A549 (cell line): Measurements from ENCODE around the gene TSN. TPM values are rescaled to one million over a fixed set of nuclear protein-coding genes. Genes with fewer than 3 reads are reported as not detected.

Source experiments
- ATAC-seq, 2 experiments: fragments of 200-7000 bp in 1 of 2; fragments of >200 bp in 1 of 2; cut with Nextera tagmentation in 1 of 2; cut with Tn5 transposase in 1 of 2; 3 replicates each; pipeline versions ENCODE4 v1.8.0 to v1.9.1; 2018 to 2020; ENCODE audit warnings: mild to moderate bottlenecking in 1 of 2, moderate library complexity in 1 of 2
- CTCF ChIA-PET: fragments of 300-600 bp; sonication (Branson Sonifier 250); formaldehyde crosslinking; extraction: SDS; loops from one replicate; lab custom pipeline; 2021; ENCODE audit warnings: antibody characterized with exemption, inconsistent platforms; lab: Yijun Ruan, JAX
- POLR2A ChIA-PET: fragments of 350-600 bp; formaldehyde crosslinking; extraction: SDS; loops from one replicate; lab custom pipeline; 2021; ENCODE audit warnings: antibody characterized with exemption, inconsistent platforms; lab: Yijun Ruan, JAX
- DNase-seq, 2 experiments: peaks; one replicate each; pipeline versions ENCODE4 v3.0.0 to v3.0.0-alpha.2; 2011 to 2016; ENCODE audit warnings: low read depth in 1 of 2, low spot score in 1 of 2
- FAIRE-seq: peaks from 2 replicates; lab custom pipeline; 2011; peaks lifted over from hg19 to GRCh38; lab: Jason Lieb, UNC
- H3K27ac ChIP-seq, 2 experiments: fragments of >200 bp; sonication (Bioruptor Twin); formaldehyde crosslinking; 3 replicates each; pipeline ENCODE4 v1.5.1; 2016 to 2017
- H3K4me1 ChIP-seq: fragments of >200 bp; sonication (Bioruptor Twin); formaldehyde crosslinking; 3 replicates; pipeline ENCODE4 v1.6.1; 2016
- H3K4me2 ChIP-seq: fragments of >200 bp; sonication (Bioruptor Twin); formaldehyde crosslinking; 3 replicates; pipeline ENCODE4 v1.6.1; 2016
- H3K4me3 ChIP-seq: fragments of >200 bp; sonication (Bioruptor Twin); formaldehyde crosslinking; 3 replicates; pipeline ENCODE4 v1.5.1; 2016
- H3K9me3 ChIP-seq: fragments of >200 bp; sonication (Bioruptor Twin); formaldehyde crosslinking; 3 replicates; pipeline ENCODE4 v1.6.1; 2016
- BCL3 ChIP-seq: fragments of >200 bp; sonication (Bioruptor Twin); formaldehyde crosslinking; IDR thresholded peaks from 3 replicates; pipeline ENCODE4 v1.6.1; 2016
- CEBPB ChIP-seq, 2 experiments: fragments of >200 bp in 1 of 2; sonication (Bioruptor Twin) in 1 of 2; formaldehyde crosslinking in 1 of 2; IDR thresholded peaks; 2 replicates each; pipeline ENCODE4 v1.6.1; 2012 to 2016
- CHD2 ChIP-seq: fragments of 150-350 bp; IDR thresholded peaks from 2 replicates; pipeline ENCODE4 v1.6.1; 2014; ENCODE audit warnings: low read length; ENCODE audit not compliant: partially characterized antibody
- E2F6 ChIP-seq: IDR thresholded peaks from 2 replicates; pipeline ENCODE4 v1.6.1; 2012; ENCODE audit warnings: low read depth, borderline replicate concordance
- ESRRA ChIP-seq: fragments of 150-350 bp; IDR thresholded peaks from 2 replicates; pipeline ENCODE4 v1.6.1; 2014; ENCODE audit warnings: mild to moderate bottlenecking, low read length, borderline replicate concordance
- FOSL2 ChIP-seq, 2 experiments: fragments of 450-650 bp in 1 of 2; fragments of >200 bp in 1 of 2; sonication (Bioruptor Twin) in 1 of 2; formaldehyde crosslinking; IDR thresholded peaks; 2 replicates each; pipeline versions ENCODE4 v1.5.0 to v1.6.1; 2016 to 2020; ENCODE audit warnings: mild to moderate bottlenecking in 1 of 2, moderate library complexity in 1 of 2
- GATA3 ChIP-seq: IDR thresholded peaks from 2 replicates; pipeline ENCODE4 v1.6.1; 2012; ENCODE audit warnings: borderline replicate concordance
- HDAC2 ChIP-seq: fragments of 200-600 bp; sonication (generic); IDR thresholded peaks from 2 replicates; pipeline ENCODE4 v1.6.1; 2016
- HOXA7 ChIP-seq: fragments of 250-450 bp; sonication (Bioruptor Pico); IDR thresholded peaks from 2 replicates; pipeline ENCODE4 v1.5.0; 2020; ENCODE audit warnings: mild to moderate bottlenecking, moderate library complexity
- HOXB13 ChIP-seq: fragments of 250-450 bp; sonication (Bioruptor Pico); IDR thresholded peaks from 2 replicates; pipeline ENCODE4 v1.5.0; 2020; ENCODE audit warnings: low read depth, mild to moderate bottlenecking, moderate library complexity
- HOXB5 ChIP-seq: fragments of 250-450 bp; sonication (Bioruptor Pico); IDR thresholded peaks from 2 replicates; pipeline ENCODE4 v1.5.0; 2020; ENCODE audit warnings: mild to moderate bottlenecking, moderate library complexity
- JUNB ChIP-seq: fragments of >200 bp; sonication (Bioruptor Twin); formaldehyde crosslinking; IDR thresholded peaks from 2 replicates; pipeline ENCODE4 v1.6.1; 2016
- KDM1A ChIP-seq: fragments of 200-600 bp; sonication (generic); IDR thresholded peaks from 2 replicates; pipeline ENCODE4 v1.6.1; 2016; ENCODE audit warnings: low read depth, mild to moderate bottlenecking
- KDM5A ChIP-seq: fragments of 200-600 bp; sonication (generic); IDR thresholded peaks from 2 replicates; pipeline ENCODE4 v1.6.1; 2016; ENCODE audit warnings: antibody characterized with exemption, mild to moderate bottlenecking
- MAFK ChIP-seq: fragments of 450-650 bp; IDR thresholded peaks from 2 replicates; pipeline ENCODE4 v1.6.1; 2014; ENCODE audit not compliant: partially characterized antibody
- MYC ChIP-seq: IDR thresholded peaks from 2 replicates; pipeline ENCODE4 v1.6.1; 2012; ENCODE audit warnings: mild to moderate bottlenecking, inconsistent platforms, low read length, improper control_type of control experiment, borderline replicate concordance
- NPAS2 ChIP-seq: fragments of 250-450 bp; sonication (Bioruptor Pico); IDR thresholded peaks from 2 replicates; pipeline ENCODE4 v1.8.0; 2022; ENCODE audit warnings: mild to moderate bottlenecking, moderate library complexity, borderline replicate concordance
- PBX3 ChIP-seq: IDR thresholded peaks from 2 replicates; pipeline ENCODE4 v1.6.1; 2012
- POLR2A ChIP-seq: IDR thresholded peaks from 2 replicates; pipeline ENCODE4 v1.6.1; 2012; ENCODE audit warnings: mild to moderate bottlenecking, low read length
- POLR2AphosphoS2 ChIP-seq: conservative IDR thresholded peaks from 2 replicates; pipeline ENCODE4 v1.6.1; 2012; ENCODE audit warnings: low read length, improper control_type of control experiment, inconsistent platforms
- RARB ChIP-seq: fragments of 250-450 bp; sonication (Bioruptor Pico); IDR thresholded peaks from 2 replicates; pipeline ENCODE4 v1.8.0; 2021; ENCODE audit warnings: mild to moderate bottlenecking, moderate library complexity
- SREBF2 ChIP-seq: fragments of 450-650 bp; IDR thresholded peaks from 2 replicates; pipeline ENCODE4 v1.6.1; 2014; ENCODE audit warnings: mild to moderate bottlenecking, moderate library complexity
- TP53 ChIP-seq: fragments of 250-450 bp; sonication (Bioruptor Pico); IDR thresholded peaks from 2 replicates; pipeline ENCODE4 v1.5.0; 2021; ENCODE audit warnings: mild to moderate bottlenecking, moderate library complexity
- ZC3H11A ChIP-seq: fragments of 450-650 bp; IDR thresholded peaks from 2 replicates; pipeline ENCODE4 v1.6.1; 2014; ENCODE audit warnings: antibody characterized with exemption, mild to moderate bottlenecking
- ZFP36 ChIP-seq: fragments of 450-650 bp; IDR thresholded peaks from 2 replicates; pipeline ENCODE4 v1.6.1; 2014; ENCODE audit warnings: borderline replicate concordance; ENCODE audit not compliant: partially characterized antibody
- WGBS: methylation state at CpG from one replicate; pipeline ENCODE4 v1.1.6; 2017; ENCODE audit errors: missing lambda C conversion rate; 5-methylcytosine and 5-hydroxymethylcytosine counted together
- polyA plus RNA-seq, 4 experiments: library from polyadenylated mRNA; depleted of rRNA in 3 of 4; stranded (reverse); fragments of >200 nt; fragmentation: RNase III in 1 of 4; extraction: RNeasy Plus Mini Kit Qiagen cat#74134 plus additional on column Dnase treatment in 1 of 4; gene quantifications; 2 replicates in 3 of 4; 3 replicates in 1 of 4; pipeline ENCODE4 v1.2.3, GENCODE V29; 2011 to 2017

The TSN gene
- polyA plus RNA-seq, 2 of the 4 experiments (the other 2 are of a cell fraction) = 56.8 to 101 TPM

GRCh38 chr2:121740973-121741372, 14.5 kb upstream of the TSN start (continued):
- TF ChIP-seq NPAS2 (CRISPR knock-in tag) = no peak
- TF ChIP-seq JUNB = no peak

GRCh38 chr2:121741450-121741849, 14.0 kb upstream of the TSN start:
- ATAC-seq (no peak), DNase-seq (no peak), FAIRE-seq (no peak)
- WGBS = 74% methylated on average over 3 of the region's 3 CpGs
- 0 out of 3 replicates have a peak, but pooled peaks cover 4% of the 10 kb centered on the region for H3K9me3 ChIP-seq
- POLR2A ChIA-PET = no interaction called here
- no peak overlapping the region for H3K27ac ChIP-seq
- 0 out of 3 replicates have a peak, but pooled peaks cover 5% of the 10 kb centered on the region for H3K4me1 ChIP-seq
- no peak overlapping the region for H3K4me2 ChIP-seq
- no peak overlapping the region for H3K4me3 ChIP-seq
- CTCF ChIA-PET = no interaction called here
- no peak for TF ChIP-seq POLR2AphosphoS2
- no peak for TF ChIP-seq SREBF2
- TF ChIP-seq HOXB5 = no peak
- TF ChIP-seq CHD2 = no peak
- TF ChIP-seq KDM5A = no peak
- TF ChIP-seq E2F6 = no peak
- no peak for TF ChIP-seq GATA3
- TF ChIP-seq ZFP36 = no peak
- TF ChIP-seq JUNB = no peak
- TF ChIP-seq CEBPB (IDR thresholded peaks at IDR 0.05) = no peak
- TF ChIP-seq MAFK = no peak
- TF ChIP-seq HOXA7 (CRISPR knock-in tag) = no peak

GRCh38 chr2:121746071-121746578, 9.3 kb upstream of the TSN start:
- Histone ChIP-seq H3K4me2 (no peak overlapping the region), H3K4me3 (no peak overlapping the region), H3K9me3 (0 out of 3 replicates have a peak, but pooled peaks cover 4% of the 10 kb centered on the region), H3K27ac (no peak overlapping the region), H3K4me1 (no peaks in the 10 kb centered on the region)
- TF ChIP-seq FOSL2 (IDR thresholded peaks at IDR 0.05) (no peak), FOSL2 (CRISPR knock-in tag; IDR thresholded peaks at IDR 0.05) (no peak), HOXA7 (CRISPR knock-in tag) (no peak), PBX3 (no peak), ZFP36 (no peak), TP53 (CRISPR knock-in tag) (no peak), ZC3H11A (no peak), MAFK (no peak), RARB (CRISPR knock-in tag) (no peak), HDAC2 (no peak), POLR2A (no peak), BCL3 (no peak), KDM1A (no peak), HOXB13 (CRISPR knock-in tag) (no peak), ESRRA (no peak), MYC (no peak)
- ChIA-PET CTCF (no interaction called here), POLR2A (no interaction called here)
- DNase-seq (no peak), FAIRE-seq (no peak), ATAC-seq (no peak)
- 69% methylated on average over 6 of the region's 6 CpGs for WGBS
